ENCODE data around the gene FBXO34. TPM values are rescaled to one million over a fixed set of nuclear protein-coding genes. Genes with fewer than 3 reads are reported as not detected.

Gene FBXO34
- polyA plus RNA-seq, 1 experiment = 30.9 TPM

DNA sequence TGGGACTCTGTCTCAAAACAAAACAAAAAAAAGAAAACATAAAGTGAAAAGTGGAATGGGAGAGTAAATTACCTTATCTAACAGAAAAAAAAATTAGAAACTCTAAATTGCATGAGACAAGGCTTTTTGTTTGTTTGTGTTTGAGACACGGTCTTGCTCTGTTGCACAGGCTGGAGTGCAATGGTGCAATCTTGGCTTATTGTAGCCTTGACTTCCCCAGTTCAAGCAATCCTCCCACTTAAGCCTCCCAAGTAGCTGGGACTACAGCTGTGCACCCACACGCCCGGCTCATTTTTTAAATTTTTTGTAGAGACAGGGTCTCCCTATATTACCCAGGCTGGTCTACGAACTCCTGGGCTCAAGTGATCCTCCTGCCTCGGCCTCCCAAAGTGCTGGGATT lies 17.9 kb upstream of the FBXO34 start:
- TF ChIP-seq, protein P1, sequence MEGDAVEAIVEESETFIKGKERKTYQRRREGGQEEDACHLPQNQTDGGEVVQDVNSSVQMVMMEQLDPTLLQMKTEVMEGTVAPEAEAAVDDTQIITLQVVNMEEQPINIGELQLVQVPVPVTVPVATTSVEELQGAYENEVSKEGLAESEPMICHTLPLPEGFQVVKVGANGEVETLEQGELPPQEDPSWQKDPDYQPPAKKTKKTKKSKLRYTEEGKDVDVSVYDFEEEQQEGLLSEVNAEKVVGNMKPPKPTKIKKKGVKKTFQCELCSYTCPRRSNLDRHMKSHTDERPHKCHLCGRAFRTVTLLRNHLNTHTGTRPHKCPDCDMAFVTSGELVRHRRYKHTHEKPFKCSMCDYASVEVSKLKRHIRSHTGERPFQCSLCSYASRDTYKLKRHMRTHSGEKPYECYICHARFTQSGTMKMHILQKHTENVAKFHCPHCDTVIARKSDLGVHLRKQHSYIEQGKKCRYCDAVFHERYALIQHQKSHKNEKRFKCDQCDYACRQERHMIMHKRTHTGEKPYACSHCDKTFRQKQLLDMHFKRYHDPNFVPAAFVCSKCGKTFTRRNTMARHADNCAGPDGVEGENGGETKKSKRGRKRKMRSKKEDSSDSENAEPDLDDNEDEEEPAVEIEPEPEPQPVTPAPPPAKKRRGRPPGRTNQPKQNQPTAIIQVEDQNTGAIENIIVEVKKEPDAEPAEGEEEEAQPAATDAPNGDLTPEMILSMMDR (IDR thresholded peaks at IDR 0.05; ENCODE audit: low read depth, low read length) = no peak
- Histone ChIP-seq H3K4me3 (ENCODE audit: low read depth, low read length) (no peak overlapping the region), H3K27ac (ENCODE audit: low read depth, low read length) (no peak overlapping the region), H3K27me3 (ENCODE audit: control insufficient read depth, insufficient read depth, low read length) (peaks cover 21% of the 10 kb centered on the region), H3K9me3 (ENCODE audit: control insufficient read depth, insufficient read depth, low read length) (no peaks in the 10 kb centered on the region)
- ChIA-PET CTCF (interaction anchor here (2.6 to 3.3 kb wide), 2 partner anchors 8 to 17 kb away, joined by 10 to 13 read pairs; no protein-coding TSS in a partner anchor), POLR2A (interaction anchor here (0.7 kb wide), 1 partner anchor 63 kb away, joined by 3 read pairs; no protein-coding TSS in a partner anchor)
- DNase-seq (ENCODE audit: low read depth, low spot score) = no peak

DNA sequence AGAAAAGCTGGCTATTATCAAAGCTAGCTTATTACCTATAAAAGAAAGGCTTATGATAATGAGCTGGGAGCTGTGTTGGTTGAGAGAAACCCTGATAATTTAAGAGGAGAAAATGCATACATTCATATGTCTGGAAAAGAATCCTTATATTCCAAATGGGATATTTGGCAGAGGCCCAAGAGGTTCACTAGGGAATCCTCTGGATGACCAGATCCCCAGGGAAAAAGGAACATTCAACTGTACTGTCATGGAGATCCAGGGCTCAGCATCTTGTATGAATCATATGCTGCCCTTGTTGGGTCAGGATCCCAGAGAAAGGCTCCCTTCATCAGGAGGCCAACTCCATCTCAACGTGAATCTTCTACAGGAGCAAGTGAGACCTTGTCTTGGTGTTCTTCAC lies 16.6 kb upstream of the FBXO34 start:
- CTCF ChIA-PET = interaction anchor here (0.5 to 3.3 kb wide), 5 partner anchors 9 to 176 kb away, joined by 3 to 13 read pairs (median 3); no protein-coding TSS in a partner anchor
- Histone ChIP-seq H3K4me3 (ENCODE audit: low read depth, low read length) (no peak overlapping the region), H3K9me3 (ENCODE audit: control insufficient read depth, insufficient read depth, low read length) (no peaks in the 10 kb centered on the region), H3K27me3 (ENCODE audit: control insufficient read depth, insufficient read depth, low read length) (peaks cover 21% of the 10 kb centered on the region), H3K27ac (ENCODE audit: low read depth, low read length) (no peak overlapping the region)
- POLR2A ChIA-PET = no interaction called here
- TF ChIP-seq, protein P1 (IDR thresholded peaks at IDR 0.05; ENCODE audit: low read depth, low read length) = no peak
- no peak for DNase-seq (ENCODE audit: low read depth, low spot score)

DNA sequence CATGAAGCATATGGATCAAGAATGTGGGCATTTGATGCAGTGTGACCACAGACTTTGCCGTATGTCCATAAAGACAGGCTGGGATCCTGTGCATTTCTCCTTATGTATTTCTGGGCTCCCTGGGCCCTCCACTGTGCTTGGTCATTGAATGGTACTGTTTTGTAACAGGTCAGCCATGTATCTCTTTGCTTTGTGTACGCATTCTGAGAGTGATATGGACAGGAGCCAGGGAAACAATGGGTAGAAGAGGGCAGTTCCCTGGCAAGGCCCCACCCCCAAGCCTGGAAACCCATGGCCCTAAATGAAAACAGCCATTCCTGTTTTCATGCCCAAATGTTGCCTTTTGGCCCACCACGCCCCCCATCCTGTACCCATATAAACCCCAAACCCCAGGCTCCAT lies 15.2 kb upstream of the FBXO34 start:
- H3K9me3 ChIP-seq (ENCODE audit: control insufficient read depth, insufficient read depth, low read length) = no peaks in the 10 kb centered on the region
- H3K4me3 ChIP-seq (ENCODE audit: low read depth, low read length) = no peak overlapping the region
- no peak overlapping the region for H3K27ac ChIP-seq (ENCODE audit: low read depth, low read length)
- ChIA-PET POLR2A (no interaction called here), CTCF (interaction anchor here (0.5 to 2.1 kb wide), 2 partner anchors 14 to 173 kb away, joined by 3 to 11 read pairs; no protein-coding TSS in a partner anchor)
- DNase-seq (ENCODE audit: low read depth, low spot score) = no peak
- TF ChIP-seq, protein P1 (IDR thresholded peaks at IDR 0.05; ENCODE audit: low read depth, low read length) = no peak
- H3K27me3 ChIP-seq (ENCODE audit: control insufficient read depth, insufficient read depth, low read length) = peaks cover 27% of the 10 kb centered on the region

DNA sequence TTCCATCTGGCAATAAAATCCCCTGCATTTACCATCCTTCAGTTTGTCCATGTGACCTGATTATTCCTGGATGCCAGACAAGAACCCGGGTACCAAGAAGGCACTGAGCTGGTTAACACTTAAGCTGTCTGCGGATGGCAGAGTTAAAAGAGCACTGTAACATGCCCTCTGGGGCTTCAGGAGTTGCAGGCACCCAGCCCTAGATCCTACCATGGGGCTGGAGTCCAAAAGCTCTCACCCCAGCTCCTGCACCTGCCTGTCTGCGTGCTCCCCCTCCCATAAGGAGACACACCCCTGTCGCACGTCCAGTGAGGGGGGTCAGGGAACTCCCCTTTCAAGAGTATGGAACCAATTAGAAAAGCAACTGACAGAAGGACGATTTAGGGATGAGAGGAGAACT lies 14.6 kb upstream of the FBXO34 start:
- ChIA-PET CTCF (interaction anchor here (1.3 to 2.1 kb wide), 3 partner anchors 11 to 43 kb away, joined by 3 to 11 read pairs (median 9); no protein-coding TSS in a partner anchor), POLR2A (no interaction called here)
- Histone ChIP-seq H3K9me3 (ENCODE audit: control insufficient read depth, insufficient read depth, low read length) (no peaks in the 10 kb centered on the region), H3K4me3 (ENCODE audit: low read depth, low read length) (no peak overlapping the region), H3K27me3 (ENCODE audit: control insufficient read depth, insufficient read depth, low read length) (peaks cover 27% of the 10 kb centered on the region), H3K27ac (ENCODE audit: low read depth, low read length) (no peak overlapping the region)
- no peak for DNase-seq (ENCODE audit: low read depth, low spot score)
- TF ChIP-seq, protein P1 (IDR thresholded peaks at IDR 0.05; ENCODE audit: low read depth, low read length) = no peak

DNA sequence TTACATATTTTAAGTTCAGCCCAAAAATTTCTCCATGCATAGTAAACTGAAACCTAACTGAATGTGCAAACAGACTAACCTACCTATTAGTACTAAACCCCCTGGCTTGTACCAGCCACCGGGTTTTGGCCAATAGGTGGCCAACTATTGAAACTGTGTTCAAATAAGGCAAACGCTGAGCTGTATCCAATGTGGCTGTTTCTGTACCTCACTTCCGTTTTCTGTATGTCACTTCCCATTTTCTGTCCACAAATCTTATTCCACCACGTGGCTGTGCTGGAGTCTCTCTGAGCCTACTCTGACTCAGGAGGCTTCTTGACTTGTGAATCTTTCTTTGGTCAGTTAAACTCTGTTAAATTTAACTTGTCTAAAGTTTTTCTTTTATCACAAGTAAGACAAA lies 6.0 kb upstream of the FBXO34 start:
- ChIA-PET CTCF (no interaction called here), POLR2A (no interaction called here)
- TF ChIP-seq, protein P1 (IDR thresholded peaks at IDR 0.05; ENCODE audit: low read depth, low read length) = no peak
- H3K9me3 ChIP-seq (ENCODE audit: control insufficient read depth, insufficient read depth, low read length) = no peaks in the 10 kb centered on the region
- H3K4me3 ChIP-seq (ENCODE audit: low read depth, low read length) = no peak overlapping the region
- H3K27me3 ChIP-seq (ENCODE audit: control insufficient read depth, insufficient read depth, low read length) = peaks cover 3% of the 10 kb centered on the region
- no peak overlapping the region for H3K27ac ChIP-seq (ENCODE audit: low read depth, low read length)
- DNase-seq (ENCODE audit: low read depth, low spot score) = no peak
